Measurements from ENCODE around the gene SIGLEC8.

SIGLEC8 gene

GRCh38 chr19:51407511-51408131 lies 50.6 kb downstream of the SIGLEC8 start:
- no peak for DNase-seq (ENCODE audit: low read depth, low spot score)

GRCh38 chr19:51402117-51402516 lies 56.1 kb downstream of the SIGLEC8 start:
- DNase-seq (ENCODE audit: low read depth, low spot score) = no peak

All from iPS DF 19.7 (cell line).